Naive thymus-derived CD4-positive, alpha-beta T cell (primary cell): ENCODE results near the gene TSHZ2. TPM values are rescaled to one million over a fixed set of nuclear protein-coding genes. Genes with fewer than 3 reads are reported as not detected.

ENCODE experiments used
- ATAC-seq: fragments of 150-1000 bp; cut with Tn5 transposase; 2 replicates; pipeline ENCODE4 v1.10.0; 2021; ENCODE audit warnings: mild to moderate bottlenecking, moderate library complexity
- CTCF ChIA-PET: fragments of 350-600 bp; sonication (Branson Sonifier 250); formaldehyde crosslinking; loops from one replicate; lab custom pipeline; 2021; ENCODE audit warnings: antibody characterized with exemption; lab: Charles Lee
- POLR2A ChIA-PET: fragments of 350-600 bp; sonication (Branson Sonifier 250); formaldehyde crosslinking; loops from one replicate; lab custom pipeline; 2021; ENCODE audit warnings: antibody characterized with exemption, inconsistent platforms; lab: Charles Lee
- DNase-seq, 9 donors: peaks; one replicate each; pipeline versions ENCODE4 v3.0.0 to v3.0.0-alpha.2; 2020 to 2022; ENCODE audit warnings: mixed read lengths in 1 of 9
- H3K27ac ChIP-seq: one replicate; pipeline ENCODE4 v1.7.0; 2013; ENCODE audit warnings: mild to moderate bottlenecking, low read depth, low read length, moderate library complexity
- H3K27me3 ChIP-seq, 2 donors: one replicate each; pipeline ENCODE4 v1.7.0; 2013; ENCODE audit warnings: low read length in 2 of 2, mild to moderate bottlenecking in 2 of 2, moderate library complexity in 2 of 2; ENCODE audit not compliant: control insufficient read depth in 2 of 2, insufficient read depth in 2 of 2
- H3K36me3 ChIP-seq, 3 experiments: 1 replicate in 2 of 3; 2 replicates in 1 of 3; pipeline ENCODE4 v1.7.0; 2013; ENCODE audit warnings: low read length in 3 of 3, mild to moderate bottlenecking in 3 of 3, moderate library complexity in 1 of 3; ENCODE audit not compliant: insufficient read depth in 3 of 3, control insufficient read depth in 2 of 3
- H3K4me1 ChIP-seq, 2 donors: one replicate each; pipeline ENCODE4 v1.7.0; 2013; ENCODE audit warnings: low read length in 2 of 2, mild to moderate bottlenecking in 2 of 2, moderate library complexity in 1 of 2; ENCODE audit not compliant: control insufficient read depth in 2 of 2, insufficient read depth in 2 of 2
- H3K4me3 ChIP-seq: 2 replicates; pipeline ENCODE4 v1.7.0; 2013; ENCODE audit warnings: mild to moderate bottlenecking, low read length
- H3K9me3 ChIP-seq, 3 experiments: 1 replicate in 2 of 3; 2 replicates in 1 of 3; pipeline ENCODE4 v1.7.0; 2013; ENCODE audit warnings: low read length in 3 of 3; ENCODE audit not compliant: control insufficient read depth in 2 of 3
- H3K27ac Mint-ChIP-seq, 9 donors: one replicate each; pipeline ENCODE4 v1.8.0; 2020 to 2022; ENCODE audit warnings: mixed read lengths in 9 of 9, mild to moderate bottlenecking in 8 of 9, moderate library complexity in 5 of 9, inconsistent platforms in 2 of 9
- H3K27me3 Mint-ChIP-seq, 5 donors: one replicate each; pipeline ENCODE4 v1.8.0; 2021 to 2022; ENCODE audit warnings: mixed read lengths in 5 of 5, mild to moderate bottlenecking in 1 of 5
- H3K36me3 Mint-ChIP-seq, 5 donors: one replicate each; pipeline ENCODE4 v1.8.0; 2020 to 2022; ENCODE audit warnings: mixed read lengths in 5 of 5, mild to moderate bottlenecking in 3 of 5, inconsistent platforms in 1 of 5
- H3K4me1 Mint-ChIP-seq, 7 donors: one replicate each; pipeline ENCODE4 v1.8.0; 2020 to 2022; ENCODE audit warnings: mixed read lengths in 7 of 7, mild to moderate bottlenecking in 3 of 7, inconsistent platforms in 1 of 7
- H3K4me3 Mint-ChIP-seq, 10 donors: one replicate each; pipeline ENCODE4 v1.8.0; 2020 to 2022; ENCODE audit warnings: mild to moderate bottlenecking in 10 of 10, mixed read lengths in 10 of 10, moderate library complexity in 6 of 10, inconsistent platforms in 2 of 10
- H3K9me3 Mint-ChIP-seq, 11 donors: one replicate each; pipeline ENCODE4 v1.8.0; 2020 to 2022; ENCODE audit warnings: mixed read lengths in 11 of 11, mild to moderate bottlenecking in 4 of 11, inconsistent platforms in 1 of 11, moderate library complexity in 1 of 11
- intact Hi-C, 2 donors: fragments of 100-400 bp; cut with micrococcal nuclease; formaldehyde crosslinking; loops; one replicate each; pipeline ENCODE4 v1.15.1; 2023
- polyA plus RNA-seq, 2 donors: library from polyadenylated mRNA; unstranded; fragments of 300-500 nt; fragmentation: Illumina TruSeq; gene quantifications; one replicate each; pipeline ENCODE4 v1.2.3, GENCODE V29; 2021
- total RNA-seq, 6 experiments: library from RNA in 5 of 6; stranded (reverse) in 5 of 6; gene quantifications; 1 replicate in 5 of 6; 2 replicates in 1 of 6; pipeline ENCODE4 v1.2.3 and lab custom pipeline; 2021 to 2026

TSHZ2 gene
- total and polyA plus RNA-seq, 7 experiments from 2014 or later: 6.0 to 84.5 (median 42.5) TPM

- H3K27me3 Mint-ChIP-seq: no peaks in the 10 kb centered on the region
- H3K27ac Mint-ChIP-seq: no peak overlapping the region
- no peak overlapping the region for H3K4me3 Mint-ChIP-seq
- H3K4me3 ChIP-seq: no peak overlapping the region
- ChIA-PET POLR2A (no interaction called here), CTCF (no interaction called here)
- peaks cover 0 to 12% (median 7%) of the 10 kb centered on the region in 5 donors for H3K36me3 Mint-ChIP-seq
- intact Hi-C loops: no loop called here
- no peaks in the 10 kb centered on the region for H3K4me1 ChIP-seq
- no peak overlapping the region for H3K27ac ChIP-seq
- H3K4me1 Mint-ChIP-seq: no peaks in the 10 kb centered on the region
- H3K27me3 ChIP-seq: no peaks in the 10 kb centered on the region
- H3K9me3 Mint-ChIP-seq: peaks cover 0 to 6% (median 0%) of the 10 kb centered on the region in 11 donors
- DNase-seq (no peak), ATAC-seq (no peak)
- no peaks in the 10 kb centered on the region for H3K9me3 ChIP-seq
- no peaks in the 10 kb centered on the region for H3K36me3 ChIP-seq
These were observed 508.8 kb downstream of the TSHZ2 start for GRCh38 chr20:53480913-53481312.

GRCh38 chr20:53487461-53488200, 515.5 kb downstream of the TSHZ2 start:
- CTCF ChIA-PET: no interaction called here

GRCh38 chr20:53488775-53489272, 516.7 kb downstream of the TSHZ2 start:
- intact Hi-C loops: no loop called here
- Histone ChIP-seq H3K27me3 (no peaks in the 10 kb centered on the region), H3K36me3 (no peaks in the 10 kb centered on the region), H3K27ac (no peak overlapping the region), H3K4me3 (no peak overlapping the region), H3K4me1 (no peaks in the 10 kb centered on the region), H3K9me3 (no peaks in the 10 kb centered on the region)
- CTCF ChIA-PET: no interaction called here
- H3K27me3 Mint-ChIP-seq: no peaks in the 10 kb centered on the region
- DNase-seq: no peak
- no peak overlapping the region for H3K4me3 Mint-ChIP-seq
- peaks cover 0 to 2% (median 0%) of the 10 kb centered on the region in 11 donors for H3K9me3 Mint-ChIP-seq
- ATAC-seq: no peak
- POLR2A ChIA-PET: no interaction called here
- no peak overlapping the region for H3K27ac Mint-ChIP-seq
- peaks cover 0 to 24% (median 7%) of the 10 kb centered on the region in 5 donors for H3K36me3 Mint-ChIP-seq
- peaks cover 0 to 2% (median 0%) of the 10 kb centered on the region in 7 donors for H3K4me1 Mint-ChIP-seq

More at GRCh38 chr20:53487461-53488200, 515.5 kb downstream of the TSHZ2 start:
- no peak for DNase-seq
- Mint-ChIP-seq H3K4me3 (no peak overlapping the region), H3K9me3 (peaks cover 0 to 6% (median 0%) of the 10 kb centered on the region in 11 donors), H3K4me1 (peaks cover 0 to 2% (median 0%) of the 10 kb centered on the region in 7 donors), H3K36me3 (peaks cover 0 to 27% (median 12%) of the 10 kb centered on the region in 5 donors), H3K27ac (peak overlapping the region in 1 of 9 donors; percentile 16), H3K27me3 (no peaks in the 10 kb centered on the region)
- POLR2A ChIA-PET: interaction anchor here (0.6 kb wide), 1 partner anchor 322 kb away, joined by 3 read pairs; no protein-coding TSS in a partner anchor
- intact Hi-C loops: no loop called here
- no peak for ATAC-seq
- Histone ChIP-seq H3K9me3 (no peaks in the 10 kb centered on the region), H3K36me3 (no peaks in the 10 kb centered on the region), H3K4me3 (no peak overlapping the region), H3K27ac (no peak overlapping the region), H3K4me1 (no peaks in the 10 kb centered on the region), H3K27me3 (no peaks in the 10 kb centered on the region)

GRCh38 chr20:53489528-53489927, 517.4 kb downstream of the TSHZ2 start:
- Histone ChIP-seq H3K27me3 (no peaks in the 10 kb centered on the region), H3K27ac (no peak overlapping the region), H3K4me1 (no peaks in the 10 kb centered on the region), H3K4me3 (no peak overlapping the region), H3K36me3 (no peaks in the 10 kb centered on the region), H3K9me3 (no peaks in the 10 kb centered on the region)
- ChIA-PET POLR2A (no interaction called here), CTCF (no interaction called here)
- ATAC-seq (no peak), DNase-seq (no peak)
- peak overlapping the region in 1 of 9 donors; percentile 6 for H3K27ac Mint-ChIP-seq
- intact Hi-C loops: no loop called here
- no peaks in the 10 kb centered on the region for H3K27me3 Mint-ChIP-seq
- H3K4me3 Mint-ChIP-seq: no peak overlapping the region
- peaks cover 0 to 21% (median 5%) of the 10 kb centered on the region in 5 donors for H3K36me3 Mint-ChIP-seq
- peaks cover 0 to 2% (median 0%) of the 10 kb centered on the region in 7 donors for H3K4me1 Mint-ChIP-seq
- H3K9me3 Mint-ChIP-seq: no peaks in the 10 kb centered on the region

GRCh38 chr20:53490620-53491019, 518.5 kb downstream of the TSHZ2 start:
- intact Hi-C loops: no loop called here
- CTCF ChIA-PET: interaction anchor here (0.7 kb wide), 1 partner anchor 426 kb away, joined by 4 read pairs; no protein-coding TSS in a partner anchor

GRCh38 chr20:53491462-53491861, 519.3 kb downstream of the TSHZ2 start:
- no peaks in the 10 kb centered on the region for H3K9me3 ChIP-seq
- no peaks in the 10 kb centered on the region for H3K36me3 ChIP-seq
- H3K36me3 Mint-ChIP-seq: peaks cover 0 to 21% (median 13%) of the 10 kb centered on the region in 5 donors
- no peak overlapping the region for H3K27ac Mint-ChIP-seq
- no peaks in the 10 kb centered on the region for H3K27me3 ChIP-seq
- peaks cover 0 to 2% (median 0%) of the 10 kb centered on the region in 7 donors for H3K4me1 Mint-ChIP-seq
- DNase-seq (no peak), ATAC-seq (no peak)
- no peak overlapping the region for H3K4me3 ChIP-seq
- H3K27me3 Mint-ChIP-seq: no peaks in the 10 kb centered on the region
- H3K4me3 Mint-ChIP-seq: no peak overlapping the region
- intact Hi-C loops: no loop called here
- H3K9me3 Mint-ChIP-seq: peaks cover 0 to 1% (median 0%) of the 10 kb centered on the region in 11 donors
- H3K4me1 ChIP-seq: no peaks in the 10 kb centered on the region
- CTCF ChIA-PET: no interaction called here
- POLR2A ChIA-PET: no interaction called here
- H3K27ac ChIP-seq: no peak overlapping the region

More at GRCh38 chr20:53490620-53491019, 518.5 kb downstream of the TSHZ2 start:
- peaks cover 0 to 1% (median 0%) of the 10 kb centered on the region in 11 donors for H3K9me3 Mint-ChIP-seq
- H3K27ac Mint-ChIP-seq: no peak overlapping the region
- DNase-seq (no peak), ATAC-seq (no peak)
- Histone ChIP-seq H3K27me3 (no peaks in the 10 kb centered on the region), H3K27ac (no peak overlapping the region), H3K4me3 (no peak overlapping the region), H3K4me1 (no peaks in the 10 kb centered on the region), H3K9me3 (no peaks in the 10 kb centered on the region), H3K36me3 (no peaks in the 10 kb centered on the region)
- no peak overlapping the region for H3K4me3 Mint-ChIP-seq
- peaks cover 0 to 21% (median 10%) of the 10 kb centered on the region in 5 donors for H3K36me3 Mint-ChIP-seq
- H3K4me1 Mint-ChIP-seq: peaks cover 0 to 2% (median 0%) of the 10 kb centered on the region in 7 donors
- H3K27me3 Mint-ChIP-seq: no peaks in the 10 kb centered on the region
- POLR2A ChIA-PET: no interaction called here
